Measurements from ENCODE around the gene CABS1.

The CABS1 gene

DNA sequence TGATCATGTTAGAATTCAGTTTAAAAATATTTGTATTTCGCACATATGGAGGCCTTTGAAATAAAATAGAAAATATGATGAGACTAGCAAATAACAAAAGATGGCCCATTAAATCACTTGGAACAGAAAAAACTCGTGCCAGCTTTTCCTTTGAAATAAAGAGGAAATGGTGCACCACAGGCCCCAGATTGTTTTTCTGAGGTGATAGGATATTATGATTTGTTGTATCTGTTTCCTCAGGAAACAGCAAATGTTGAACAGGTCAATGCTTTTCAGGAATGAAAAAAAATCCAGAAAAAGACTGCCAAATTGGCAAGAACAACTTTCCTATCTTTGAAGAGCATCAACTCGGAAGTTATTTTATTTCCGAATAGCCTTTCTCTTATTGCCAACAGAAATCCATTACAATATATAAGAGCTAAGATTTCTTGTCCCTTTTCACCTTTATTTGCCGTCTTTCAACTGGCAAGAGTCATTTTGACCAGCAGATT, 48.0 kb downstream of the CABS1 start, which contains the start of gene SMR3B:
SMR3B (plus strand) TSS at position 441 of the 491 bp plus-strand sequence. CDS start 1,380 bp downstream, outside the sequence.
- DNase-seq (ENCODE audit: low spot score): no peak

All from kidney capillary endothelial cell (primary cell).